CD4-positive, alpha-beta T cell (primary cell): ENCODE results near the gene ATP2A3. TPM values are rescaled to one million over a fixed set of nuclear protein-coding genes. Genes with fewer than 3 reads are reported as not detected.

Experiments
- ATAC-seq: fragments of 200-7000 bp; cut with Tn5 transposase; one replicate; pipeline ENCODE4 v1.10.0; 2022; ENCODE audit warnings: mild to moderate bottlenecking; ENCODE audit not compliant: poor library complexity
- CTCF ChIA-PET: fragments of 350-600 bp; sonication (Branson Sonifier 250); formaldehyde crosslinking; loops from one replicate; lab custom pipeline; 2021; ENCODE audit warnings: antibody characterized with exemption, inconsistent platforms; lab: Charles Lee
- POLR2A ChIA-PET: fragments of 350-600 bp; sonication (Branson Sonifier 250); formaldehyde crosslinking; loops from one replicate; lab custom pipeline; 2021; ENCODE audit warnings: antibody characterized with exemption, inconsistent platforms; lab: Charles Lee
- DNase-seq, 14 experiments: peaks; one replicate each; pipeline ENCODE4 v3.0.0-alpha.2; 2013 to 2020; ENCODE audit warnings: mixed read lengths in 2 of 14
- H3K27ac ChIP-seq, 2 donors: one replicate each; pipeline versions ENCODE4 v1.5.1 to v1.7.0; 2013; ENCODE audit warnings: low read length in 2 of 2, low read depth in 1 of 2, mild to moderate bottlenecking in 1 of 2
- H3K27me3 ChIP-seq, 2 experiments: 1 replicate in 1 of 2; 2 replicates in 1 of 2; pipeline versions ENCODE4 v1.6.1 to v1.7.0; 2013; ENCODE audit warnings: low read length in 2 of 2, control low read depth in 1 of 2, mild to moderate bottlenecking in 1 of 2, moderate library complexity in 1 of 2; ENCODE audit not compliant: insufficient read depth in 2 of 2, control insufficient read depth in 1 of 2
- H3K36me3 ChIP-seq: one replicate; pipeline ENCODE4 v1.6.1; 2013; ENCODE audit warnings: low read length, control low read depth; ENCODE audit not compliant: insufficient read depth
- H3K4me1 ChIP-seq: one replicate; pipeline ENCODE4 v1.6.1; 2013; ENCODE audit warnings: low read length, control low read depth; ENCODE audit not compliant: insufficient read depth
- H3K4me3 ChIP-seq: one replicate; pipeline ENCODE4 v1.5.1; 2013; ENCODE audit warnings: mild to moderate bottlenecking, low read length, moderate library complexity
- H3K9me3 ChIP-seq, 2 experiments: 1 replicate in 1 of 2; 2 replicates in 1 of 2; pipeline versions ENCODE4 v1.6.1 to v1.7.0; 2013; ENCODE audit warnings: low read length in 2 of 2, mild to moderate bottlenecking in 2 of 2, control low read depth in 1 of 2, moderate library complexity in 1 of 2; ENCODE audit not compliant: control insufficient read depth in 1 of 2, insufficient read depth in 1 of 2
- H3K27ac Mint-ChIP-seq: one replicate; pipeline ENCODE4 v1.8.0; 2020; ENCODE audit warnings: mixed read lengths
- H3K27me3 Mint-ChIP-seq: one replicate; pipeline ENCODE4 v1.8.0; 2021; ENCODE audit warnings: mixed read lengths
- H3K36me3 Mint-ChIP-seq: one replicate; pipeline ENCODE4 v1.8.0; 2021; ENCODE audit warnings: low read depth, mixed read lengths
- H3K4me1 Mint-ChIP-seq: one replicate; pipeline ENCODE4 v1.8.0; 2021; ENCODE audit warnings: low read depth, mixed read lengths
- H3K4me3 Mint-ChIP-seq: one replicate; pipeline ENCODE4 v1.8.0; 2020; ENCODE audit warnings: mild to moderate bottlenecking, mixed read lengths
- H3K9me3 Mint-ChIP-seq: one replicate; pipeline ENCODE4 v1.8.0; 2020; ENCODE audit warnings: mixed read lengths
- CTCF ChIP-seq: fragments of 200-600 bp; IDR thresholded peaks from one replicate; pipeline ENCODE4 v1.8.0; 2022; ENCODE audit warnings: antibody characterized with exemption, mild to moderate bottlenecking
- intact Hi-C, 2 experiments: fragments of 100-400 bp; cut with DNase I in 1 of 2; cut with micrococcal nuclease in 1 of 2; formaldehyde crosslinking; loops; one replicate each; pipeline versions ENCODE4 v1.15.1 to v1.9.0; 2023 to 2025; cut with DNase I, micrococcal nuclease
- total RNA-seq, 174 experiments: library from RNA in 2 of 174; stranded (reverse) in 2 of 174; gene quantifications; one replicate each; pipeline ENCODE4 v1.2.3 and lab custom pipeline; 2021 to 2026

ATP2A3 gene
- total RNA-seq, 2 experiments from 2014 or later, result 197 to 199 TPM

- Mint-ChIP-seq H3K27me3 (no peaks in the 10 kb centered on the region), H3K27ac (no peak overlapping the region), H3K36me3 (peaks cover 84% of the 10 kb centered on the region), H3K9me3 (no peaks in the 10 kb centered on the region), H3K4me3 (no peak overlapping the region), H3K4me1 (no peaks in the 10 kb centered on the region)
- Histone ChIP-seq H3K27ac (no peak overlapping the region), H3K4me1 (no peaks in the 10 kb centered on the region), H3K4me3 (no peak overlapping the region), H3K9me3 (peaks cover 0 to 9% of the 10 kb centered on the region in 2 experiments), H3K27me3 (no peaks in the 10 kb centered on the region), H3K36me3 (peaks cover 95% of the 10 kb centered on the region)
- intact Hi-C loops, result no loop called here
- no peak for ATAC-seq
- ChIA-PET POLR2A (no interaction called here), CTCF (no interaction called here)
- no peak for DNase-seq
- TF ChIP-seq CTCF, result no peak
Observed at GRCh38 chr17:3940965-3941698, 23.1 kb downstream of the ATP2A3 start.

GRCh38 chr17:3937359-3937758 lies 26.9 kb downstream of the ATP2A3 start:
- POLR2A ChIA-PET, result no interaction called here
- Histone ChIP-seq H3K27me3 (no peaks in the 10 kb centered on the region), H3K4me3 (no peak overlapping the region), H3K9me3 (no peaks in the 10 kb centered on the region), H3K36me3 (peaks cover 85% of the 10 kb centered on the region), H3K4me1 (no peaks in the 10 kb centered on the region), H3K27ac (no peak overlapping the region)
- Mint-ChIP-seq H3K36me3 (peaks cover 88% of the 10 kb centered on the region), H3K9me3 (no peaks in the 10 kb centered on the region), H3K4me3 (no peak overlapping the region), H3K27me3 (no peaks in the 10 kb centered on the region), H3K27ac (no peak overlapping the region), H3K4me1 (no peaks in the 10 kb centered on the region)
- DNase-seq (no peak), ATAC-seq (no peak)
- CTCF ChIA-PET, result no interaction called here
- intact Hi-C loops, result no loop called here
- TF ChIP-seq CTCF, result no peak

- Mint-ChIP-seq H3K4me3 (no peak overlapping the region), H3K27ac (no peak overlapping the region), H3K9me3 (no peaks in the 10 kb centered on the region), H3K27me3 (no peaks in the 10 kb centered on the region), H3K36me3 (peaks cover 89% of the 10 kb centered on the region), H3K4me1 (no peaks in the 10 kb centered on the region)
- ChIA-PET CTCF (no interaction called here), POLR2A (no interaction called here)
- TF ChIP-seq CTCF, result no peak
- Histone ChIP-seq H3K9me3 (no peaks in the 10 kb centered on the region), H3K27ac (no peak overlapping the region), H3K4me1 (no peaks in the 10 kb centered on the region), H3K36me3 (peaks cover 75% of the 10 kb centered on the region), H3K27me3 (no peaks in the 10 kb centered on the region), H3K4me3 (no peak overlapping the region)
- intact Hi-C loops, result loop anchor here (1.0 kb wide), 1 partner anchor 68 kb away; no protein-coding TSS in a partner anchor
- DNase-seq, result no peak
- no peak for ATAC-seq
Observed at GRCh38 chr17:3935825-3936355, 28.3 kb downstream of the ATP2A3 start.
